Measurements from ENCODE around the gene TMEM41B.
"Not testable (repeated sequence)": the region's sequence is repeated elsewhere in the genome, so short reads cannot be mapped to it uniquely, and the experiment has no call there.

TMEM41B gene

DNA sequence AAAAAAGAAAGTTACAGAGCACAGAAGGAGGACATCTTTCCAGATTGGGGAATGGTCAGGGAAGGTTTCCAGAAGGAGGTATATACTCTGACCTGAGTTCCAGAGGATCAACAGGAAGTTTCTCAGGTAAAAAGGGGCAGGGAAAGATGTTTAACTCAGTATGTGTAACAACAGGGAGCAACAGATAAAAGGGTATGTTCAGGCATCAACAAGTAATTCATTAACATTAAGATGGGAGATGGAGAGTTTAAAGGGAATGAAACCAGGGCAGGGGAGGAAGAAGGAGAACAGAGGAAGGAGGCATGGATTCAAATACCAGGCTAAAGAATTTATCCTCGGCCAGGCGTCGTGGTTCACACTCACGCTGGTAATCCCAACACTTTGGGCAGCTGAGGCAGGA, 46.7 kb downstream of the TMEM41B start:
- Histone ChIP-seq H3K4me1 (ENCODE audit: control insufficient read depth, insufficient read depth, low read length, poor library complexity, severe bottlenecking) (peaks cover 6% of the 10 kb centered on the region), H3K4me3 (ENCODE audit: extremely low read depth, insufficient read depth, low read length, poor library complexity, severe bottlenecking) (no peak overlapping the region), H3K9me3 (ENCODE audit: control insufficient read depth, low read length) (no peaks in the 10 kb centered on the region), H3K27ac (ENCODE audit: low read depth, low read length, severe bottlenecking) (no peak overlapping the region), H3K36me3 (ENCODE audit: control insufficient read depth, insufficient read depth, low read length) (no peaks in the 10 kb centered on the region)
- 59 to 61% methylated on average over 4 of the region's 4 CpGs for WGBS, 2 experiments (ENCODE audit: insufficient coverage in 2 of 2)

DNA sequence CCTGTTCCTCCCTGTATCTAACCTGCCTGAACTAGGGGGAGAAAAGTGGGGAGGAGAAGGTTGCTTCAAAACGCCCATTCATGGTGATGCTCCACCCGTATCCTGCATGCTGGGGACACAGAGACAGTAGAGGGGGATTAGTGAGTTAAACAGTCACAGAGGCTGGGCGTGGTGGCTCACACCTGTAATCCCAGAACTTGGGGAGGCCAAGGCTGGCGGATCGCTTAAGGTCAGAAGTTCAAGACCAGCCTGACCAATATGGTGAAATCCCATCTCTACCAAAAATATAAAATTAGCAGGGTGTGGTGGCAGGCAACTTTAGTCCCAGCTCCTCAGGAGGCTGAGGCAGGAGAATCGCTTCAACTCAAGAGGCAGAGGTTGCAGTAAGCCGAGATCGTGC, 47.5 kb downstream of the TMEM41B start:
- H3K4me1 ChIP-seq (ENCODE audit: control insufficient read depth, insufficient read depth, low read length, poor library complexity, severe bottlenecking): peaks cover 6% of the 10 kb centered on the region
- H3K27ac ChIP-seq (ENCODE audit: low read depth, low read length, severe bottlenecking): no peak overlapping the region
- no peak overlapping the region for H3K4me3 ChIP-seq (ENCODE audit: extremely low read depth, insufficient read depth, low read length, poor library complexity, severe bottlenecking)
- 90 to 92% methylated on average over 4 to 6 of the region's 8 CpGs for WGBS, 2 experiments (ENCODE audit: insufficient coverage in 2 of 2)
- no peaks in the 10 kb centered on the region for H3K9me3 ChIP-seq (ENCODE audit: control insufficient read depth, low read length)
- no peaks in the 10 kb centered on the region for H3K36me3 ChIP-seq (ENCODE audit: control insufficient read depth, insufficient read depth, low read length)

DNA sequence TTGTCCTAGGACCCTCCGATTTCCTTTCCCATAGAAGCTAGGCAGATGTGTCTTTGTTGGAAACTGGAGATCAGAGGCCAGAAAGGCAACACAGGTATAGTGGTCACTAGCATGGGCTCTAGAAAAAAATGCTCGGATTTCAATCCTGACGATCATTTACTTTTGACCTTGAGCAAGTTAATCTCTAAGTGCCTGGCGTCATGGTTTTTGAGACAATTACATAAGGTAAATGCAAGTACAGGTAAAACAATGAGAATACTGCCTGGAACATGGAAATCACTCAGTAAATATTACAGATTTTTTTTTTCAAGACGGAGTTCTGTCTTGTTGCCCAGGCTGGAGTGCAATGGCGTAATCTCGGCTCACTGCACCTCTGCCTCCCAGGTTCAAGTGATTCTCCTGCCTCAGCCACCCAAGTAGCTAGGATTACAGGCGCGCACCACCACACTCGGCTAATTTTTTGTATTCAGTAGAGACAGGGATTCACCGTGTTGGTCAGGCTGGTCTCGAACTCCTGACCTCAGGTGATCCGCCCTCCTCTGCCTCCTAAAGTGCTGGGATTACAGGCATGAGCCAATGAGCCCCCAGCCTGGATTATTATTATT, 48.2 kb downstream of the TMEM41B start:
- peak overlapping the region; percentile 86 for H3K4me3 ChIP-seq (ENCODE audit: extremely low read depth, insufficient read depth, low read length, poor library complexity, severe bottlenecking)
- no peaks in the 10 kb centered on the region for H3K36me3 ChIP-seq (ENCODE audit: control insufficient read depth, insufficient read depth, low read length)
- peak overlapping the region; percentile 87 for H3K27ac ChIP-seq (ENCODE audit: low read depth, low read length, severe bottlenecking)
- H3K4me1 ChIP-seq (ENCODE audit: control insufficient read depth, insufficient read depth, low read length, poor library complexity, severe bottlenecking): peaks cover 10% of the 10 kb centered on the region
- WGBS, 2 experiments (ENCODE audit: insufficient coverage in 2 of 2): 88 to 94% methylated on average over 12 to 13 of the region's 13 CpGs
- H3K9me3 ChIP-seq (ENCODE audit: control insufficient read depth, low read length): no peaks in the 10 kb centered on the region

DNA sequence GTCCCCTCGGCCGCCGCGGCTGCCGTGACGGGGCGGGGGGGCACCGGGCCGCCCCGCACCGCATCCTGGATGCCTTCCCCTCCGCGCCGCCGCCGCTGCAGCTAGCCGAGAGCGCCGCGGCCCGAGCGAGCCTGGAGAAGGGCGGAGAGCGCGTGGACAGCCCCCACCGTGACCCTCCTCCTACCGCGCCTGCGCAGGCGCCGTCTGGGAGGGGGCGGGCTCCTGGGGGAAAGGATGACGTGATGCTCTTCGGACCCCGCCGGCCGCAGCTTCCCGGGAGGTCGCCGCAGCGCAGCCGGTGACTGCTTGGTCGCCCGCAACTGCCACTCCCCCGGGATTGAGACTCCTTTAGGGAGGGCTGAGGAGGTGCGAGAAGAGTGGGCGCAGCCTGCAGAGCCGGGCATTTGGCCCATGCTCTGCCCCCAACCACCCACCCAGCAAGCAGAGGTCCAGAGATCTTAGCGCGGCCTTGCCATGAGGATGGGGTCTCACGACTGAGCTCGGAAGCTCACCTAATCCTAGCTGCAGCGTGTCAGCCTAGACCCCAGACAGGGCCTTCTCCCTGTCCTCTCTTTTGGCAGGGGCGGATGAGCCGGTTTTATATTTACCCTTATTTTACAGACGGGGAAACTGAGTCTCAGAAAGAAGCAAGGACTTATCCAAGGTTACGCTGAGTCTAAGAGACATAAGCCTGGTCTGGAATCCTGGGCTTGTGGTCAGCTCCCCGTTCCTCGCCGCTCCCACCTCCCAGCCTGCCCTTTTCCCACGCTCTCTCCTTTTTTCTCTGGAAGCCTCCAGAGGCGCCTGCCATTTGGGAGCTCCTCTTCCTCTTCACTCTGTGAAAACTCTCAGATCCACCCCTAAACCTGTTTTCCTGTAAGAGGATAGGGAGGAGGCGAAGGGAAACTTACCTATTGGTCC, 48.9 kb downstream of the TMEM41B start, which contains the start of gene DENND5A:
DENND5A (minus strand) TSS at position 140 of the 921 bp plus-strand sequence. CDS start 281 bp downstream, outside the sequence.
- Histone ChIP-seq H3K4me1 (ENCODE audit: control insufficient read depth, insufficient read depth, low read length, poor library complexity, severe bottlenecking) (peaks cover 10% of the 10 kb centered on the region), H3K9me3 (ENCODE audit: control insufficient read depth, low read length) (no peaks in the 10 kb centered on the region), H3K4me3 (ENCODE audit: extremely low read depth, insufficient read depth, low read length, poor library complexity, severe bottlenecking) (peak within 1 kb of the TSS; percentile 86), H3K36me3 (ENCODE audit: control insufficient read depth, insufficient read depth, low read length) (no peaks in the 10 kb centered on the region), H3K27ac (ENCODE audit: low read depth, low read length, severe bottlenecking) (peak within 1 kb of the TSS; percentile 87)
- 6 to 13% methylated on average over 23 to 25 of the region's 63 CpGs for WGBS, 2 experiments (ENCODE audit: insufficient coverage in 2 of 2)

GRCh38 chr11:9264316-9265210, 49.8 kb downstream of the TMEM41B start:
- Histone ChIP-seq H3K36me3 (ENCODE audit: control insufficient read depth, insufficient read depth, low read length) (no peaks in the 10 kb centered on the region), H3K27ac (ENCODE audit: low read depth, low read length, severe bottlenecking) (peak overlapping the region; percentile 80), H3K4me3 (ENCODE audit: extremely low read depth, insufficient read depth, low read length, poor library complexity, severe bottlenecking) (peak overlapping the region; percentile 86), H3K9me3 (ENCODE audit: control insufficient read depth, low read length) (no peaks in the 10 kb centered on the region), H3K4me1 (ENCODE audit: control insufficient read depth, insufficient read depth, low read length, poor library complexity, severe bottlenecking) (peaks cover 8% of the 10 kb centered on the region)
- WGBS, 2 experiments (ENCODE audit: insufficient coverage in 2 of 2): 0% methylated on average over 58 to 67 of the region's 76 CpGs

GRCh38 chr11:9263840-9264315, 50.5 kb downstream of the TMEM41B start:
- Histone ChIP-seq H3K27ac (ENCODE audit: low read depth, low read length, severe bottlenecking) (peak overlapping the region; percentile 80), H3K4me3 (ENCODE audit: extremely low read depth, insufficient read depth, low read length, poor library complexity, severe bottlenecking) (peak overlapping the region; percentile 86), H3K4me1 (ENCODE audit: control insufficient read depth, insufficient read depth, low read length, poor library complexity, severe bottlenecking) (peaks cover 8% of the 10 kb centered on the region), H3K9me3 (ENCODE audit: control insufficient read depth, low read length) (no peaks in the 10 kb centered on the region), H3K36me3 (ENCODE audit: control insufficient read depth, insufficient read depth, low read length) (peaks cover 4% of the 10 kb centered on the region)
- WGBS, 2 experiments (ENCODE audit: insufficient coverage in 2 of 2): 23 to 25% methylated on average over 5 to 6 of the region's 9 CpGs

GRCh38 chr11:9260838-9261146, 53.6 kb downstream of the TMEM41B start:
- not testable (repeated sequence) for H3K4me1 ChIP-seq (ENCODE audit: control insufficient read depth, insufficient read depth, low read length, poor library complexity, severe bottlenecking); H3K4me3 ChIP-seq (ENCODE audit: extremely low read depth, insufficient read depth, low read length, poor library complexity, severe bottlenecking); H3K36me3 ChIP-seq (ENCODE audit: control insufficient read depth, insufficient read depth, low read length); H3K27ac ChIP-seq (ENCODE audit: low read depth, low read length, severe bottlenecking); H3K9me3 ChIP-seq (ENCODE audit: control insufficient read depth, low read length)
- WGBS, 2 experiments (ENCODE audit: insufficient coverage in 2 of 2): no CpG with 5 or more reads among the region's 2 CpGs

GRCh38 chr11:9259981-9260837, 54.2 kb downstream of the TMEM41B start:
- no peak overlapping the region for H3K4me3 ChIP-seq (ENCODE audit: extremely low read depth, insufficient read depth, low read length, poor library complexity, severe bottlenecking)
- H3K27ac ChIP-seq (ENCODE audit: low read depth, low read length, severe bottlenecking): no peak overlapping the region
- H3K9me3 ChIP-seq (ENCODE audit: control insufficient read depth, low read length): no peaks in the 10 kb centered on the region
- H3K36me3 ChIP-seq (ENCODE audit: control insufficient read depth, insufficient read depth, low read length): peaks cover 14% of the 10 kb centered on the region
- 100% methylated on average over 2 to 3 of the region's 4 CpGs for WGBS, 2 experiments (ENCODE audit: insufficient coverage in 2 of 2)
- peaks cover 4% of the 10 kb centered on the region for H3K4me1 ChIP-seq (ENCODE audit: control insufficient read depth, insufficient read depth, low read length, poor library complexity, severe bottlenecking)

DNA sequence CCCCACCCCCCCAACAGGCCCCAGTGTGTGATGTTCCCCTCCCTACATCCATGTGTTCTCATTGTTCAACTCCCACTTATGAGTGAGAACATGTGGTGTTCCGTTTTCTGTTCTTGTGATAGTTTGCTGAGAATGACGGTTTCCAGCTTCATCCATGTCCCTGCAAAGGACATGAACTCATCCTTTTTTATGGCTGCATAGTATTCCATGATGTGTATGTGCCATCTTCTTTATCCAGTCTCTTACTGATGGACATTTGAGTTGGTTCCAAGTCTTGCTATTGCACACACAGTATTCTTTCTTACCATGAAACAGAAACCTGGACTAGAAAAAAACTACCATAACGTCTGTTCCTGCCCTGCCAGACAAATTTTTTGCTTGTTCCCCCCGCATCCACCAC, 56.1 kb downstream of the TMEM41B start:
- WGBS, 2 experiments (ENCODE audit: insufficient coverage in 2 of 2): 100% methylated on average over 1 of the region's 4 CpGs

DNA sequence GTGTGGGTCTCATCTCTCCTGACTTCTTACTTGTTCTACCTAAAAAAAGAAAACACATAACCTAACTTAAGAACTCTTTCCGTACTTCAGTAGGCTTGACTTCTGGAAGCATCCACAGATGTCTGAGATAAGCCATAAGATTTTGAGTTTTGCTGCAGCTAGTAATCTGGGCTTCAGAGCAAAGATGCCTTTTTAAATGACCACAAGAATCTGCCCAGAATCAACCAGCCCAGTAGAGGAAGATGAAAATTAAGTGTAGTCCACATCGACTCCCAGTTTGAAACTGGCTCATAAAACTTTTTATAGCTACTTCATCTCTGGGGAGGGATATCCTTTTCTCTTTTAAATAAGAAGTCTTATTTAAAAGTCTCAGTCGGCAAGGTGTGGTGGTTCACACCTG, 60.0 kb downstream of the TMEM41B start:
- H3K27ac ChIP-seq (ENCODE audit: low read depth, low read length, severe bottlenecking): peak overlapping the region; percentile 16
- H3K4me3 ChIP-seq (ENCODE audit: extremely low read depth, insufficient read depth, low read length, poor library complexity, severe bottlenecking): no peak overlapping the region
- no peaks in the 10 kb centered on the region for H3K4me1 ChIP-seq (ENCODE audit: control insufficient read depth, insufficient read depth, low read length, poor library complexity, severe bottlenecking)
- no peaks in the 10 kb centered on the region for H3K9me3 ChIP-seq (ENCODE audit: control insufficient read depth, low read length)
- WGBS, 2 experiments (ENCODE audit: insufficient coverage in 2 of 2): 100% methylated on average over 1 of the region's 3 CpGs; no CpG with 5 or more reads in 1 of the 2 experiments
- H3K36me3 ChIP-seq (ENCODE audit: control insufficient read depth, insufficient read depth, low read length): peaks cover 36% of the 10 kb centered on the region

More for the DNA sequence above, 56.1 kb downstream of the TMEM41B start:
- not testable (repeated sequence) for H3K9me3 ChIP-seq (ENCODE audit: control insufficient read depth, low read length); H3K27ac ChIP-seq (ENCODE audit: low read depth, low read length, severe bottlenecking); H3K4me1 ChIP-seq (ENCODE audit: control insufficient read depth, insufficient read depth, low read length, poor library complexity, severe bottlenecking); H3K4me3 ChIP-seq (ENCODE audit: extremely low read depth, insufficient read depth, low read length, poor library complexity, severe bottlenecking)
- H3K36me3 ChIP-seq (ENCODE audit: control insufficient read depth, insufficient read depth, low read length): peaks cover 28% of the 10 kb centered on the region
